Neural cell (in vitro differentiated cells): Measurements from ENCODE around the gene MMP14.

Experiments used
- CTCF ChIP-seq: fragments of 450-650 bp; IDR thresholded peaks from 2 replicates; pipeline ENCODE4 v1.5.1; 2014; ENCODE audit warnings: antibody characterized with exemption, mild to moderate bottlenecking, moderate library complexity; ENCODE audit not compliant: poor library complexity, severe bottlenecking
- EZH2 ChIP-seq: fragments of 200-600, 300-800 bp; shearing (Covaris generic), sonication (generic); IDR thresholded peaks from 2 replicates; pipeline ENCODE4 v1.6.1; 2014; ENCODE audit warnings: antibody characterized with exemption, low read length, borderline replicate concordance, mild to moderate bottlenecking; ENCODE audit not compliant: insufficient read depth, poor library complexity, severe bottlenecking

DNA sequence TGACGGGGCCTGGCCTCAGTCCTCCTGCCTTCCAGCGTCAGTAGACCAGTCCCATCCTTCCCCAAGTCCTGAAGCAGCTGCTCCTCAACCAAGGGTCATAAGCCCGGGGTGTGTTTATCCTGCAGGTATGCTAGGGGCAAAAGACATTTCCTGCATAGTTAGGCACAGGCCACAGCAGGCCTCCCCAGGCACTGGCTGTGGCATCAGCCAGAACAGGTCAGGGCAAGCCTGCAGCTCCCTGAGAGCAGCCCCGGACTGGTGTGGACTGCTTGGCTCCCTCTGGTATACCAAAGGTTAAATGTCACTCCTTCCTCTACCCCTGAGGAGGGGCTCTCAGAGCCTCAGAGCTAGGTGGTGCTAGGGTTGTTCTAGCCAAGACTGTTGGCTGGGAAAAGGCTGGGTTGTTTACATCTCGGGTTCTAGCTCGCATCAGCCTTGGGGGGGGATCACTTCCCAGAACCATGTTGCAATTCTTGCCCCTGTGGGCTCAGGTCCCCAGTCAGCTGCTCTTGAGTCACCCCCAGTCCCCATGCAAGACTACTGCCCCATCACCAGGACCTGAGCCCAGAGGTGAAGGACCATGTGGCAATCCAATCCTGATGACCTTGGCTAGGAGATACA, 2.9 kb downstream of the MMP14 start:
- no peak for TF ChIP-seq CTCF
- TF ChIP-seq EZH2: no peak
